Mucosa of stomach (tissue), 1 donor: ENCODE data around the gene GSN.

Experiments
- H3K27me3 ChIP-seq: one replicate; pipeline ENCODE4 v1.7.0; 2013; ENCODE audit warnings: mild to moderate bottlenecking, low read length; ENCODE audit not compliant: control insufficient read depth, insufficient read depth
- H3K36me3 ChIP-seq: one replicate; pipeline ENCODE4 v1.7.0; 2013; ENCODE audit warnings: low read length; ENCODE audit not compliant: control insufficient read depth, insufficient read depth
- H3K4me1 ChIP-seq: one replicate; pipeline ENCODE4 v1.7.0; 2013; ENCODE audit warnings: mild to moderate bottlenecking, low read length; ENCODE audit not compliant: control insufficient read depth, insufficient read depth
- H3K4me3 ChIP-seq: one replicate; pipeline ENCODE4 v1.7.0; 2013; ENCODE audit warnings: low read length
- H3K9ac ChIP-seq: one replicate; pipeline ENCODE4 v1.7.0; 2013; ENCODE audit warnings: mild to moderate bottlenecking, low read length, moderate library complexity
- H3K9me3 ChIP-seq: one replicate; pipeline ENCODE4 v1.7.0; 2013; ENCODE audit warnings: mild to moderate bottlenecking, low read length, moderate library complexity; ENCODE audit not compliant: control insufficient read depth
- donor health status: Pancreatic carcinoma.

Gene GSN

DNA sequence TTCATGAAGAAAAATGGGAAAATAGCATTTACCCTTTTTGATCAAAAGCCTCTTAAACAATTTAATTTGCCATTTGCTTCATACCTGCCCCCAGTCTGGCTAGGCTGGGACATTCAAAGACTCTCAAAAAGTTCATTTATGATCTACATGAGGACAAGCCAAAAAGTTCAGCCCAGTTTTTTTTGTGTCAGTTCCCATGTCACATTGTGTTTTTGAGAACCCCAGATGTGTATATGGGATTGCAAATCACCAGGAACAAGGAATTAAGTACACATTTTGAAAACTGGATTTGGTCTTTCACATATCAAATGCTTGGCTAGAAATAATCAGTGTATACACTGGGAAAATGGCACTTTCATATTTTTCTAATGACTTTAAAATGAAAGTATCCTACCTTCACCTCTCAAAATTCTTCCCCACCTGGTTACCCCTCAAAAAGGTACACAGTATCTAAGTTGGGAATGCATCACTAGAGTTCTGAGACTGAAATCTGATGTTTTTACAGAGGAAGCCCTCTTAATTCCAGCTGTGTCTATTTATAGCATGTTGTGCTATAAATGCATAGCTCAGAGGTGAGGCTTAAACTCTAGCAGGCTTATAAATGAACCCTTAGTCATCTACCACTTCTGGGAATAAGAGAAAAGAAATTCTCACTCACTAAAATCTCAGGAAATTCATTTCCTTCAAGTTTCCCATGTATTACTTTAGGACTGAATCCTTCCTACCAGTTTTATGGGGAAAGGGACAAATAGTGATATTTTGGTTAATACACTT lies 92.8 kb downstream of the GSN start:
- peaks cover 17% of the 10 kb centered on the region for H3K4me1 ChIP-seq
- no peak overlapping the region for H3K9ac ChIP-seq

DNA sequence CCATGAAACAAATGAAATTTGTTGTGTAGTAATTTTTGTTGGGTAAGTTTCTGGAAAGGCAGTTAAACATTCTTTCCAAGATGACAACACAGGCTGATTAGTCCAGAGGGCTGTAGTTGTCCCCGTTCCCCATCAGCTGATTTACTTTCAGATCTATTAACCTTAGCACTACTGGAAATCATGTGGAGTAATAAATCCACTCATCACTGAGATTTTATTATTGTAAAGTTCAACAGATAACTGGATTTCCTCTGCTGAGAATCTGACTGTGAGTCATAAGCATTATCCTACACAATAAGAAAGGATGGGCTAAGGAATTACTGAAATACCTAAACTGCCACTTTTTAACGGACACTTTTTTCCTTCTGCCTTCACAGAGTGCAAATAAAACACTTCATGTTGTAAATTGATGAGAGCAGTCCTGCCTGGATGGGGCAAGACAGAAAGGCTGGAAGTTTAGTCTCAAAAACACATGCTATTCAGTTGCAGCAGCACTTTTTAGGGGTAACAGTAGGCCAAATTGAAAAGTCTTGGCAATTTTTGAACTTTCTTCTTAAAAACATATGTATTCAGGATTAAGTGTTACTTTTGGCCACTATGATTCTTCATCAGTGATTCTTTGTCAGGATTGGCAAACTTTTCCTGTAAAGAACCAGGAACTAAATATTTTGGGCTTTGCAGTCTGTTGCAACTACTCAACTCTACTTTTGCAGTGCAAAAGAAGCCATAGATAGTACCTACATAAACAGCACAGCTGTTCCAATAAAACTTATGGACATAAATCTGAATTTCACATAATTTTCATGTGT lies 95.1 kb downstream of the GSN start:
- no peak overlapping the region for H3K9ac ChIP-seq
- no peak overlapping the region for H3K4me3 ChIP-seq
- H3K4me1 ChIP-seq, result peaks cover 13% of the 10 kb centered on the region
- H3K36me3 ChIP-seq, result no peaks in the 10 kb centered on the region
- H3K9me3 ChIP-seq, result no peaks in the 10 kb centered on the region
- H3K27me3 ChIP-seq, result no peaks in the 10 kb centered on the region

More for the DNA sequence above, 92.8 kb downstream of the GSN start:
- Histone ChIP-seq H3K4me3 (no peak overlapping the region), H3K36me3 (no peaks in the 10 kb centered on the region), H3K27me3 (no peaks in the 10 kb centered on the region), H3K9me3 (no peaks in the 10 kb centered on the region)

- Histone ChIP-seq H3K36me3 (no peaks in the 10 kb centered on the region), H3K9me3 (no peaks in the 10 kb centered on the region), H3K27me3 (no peaks in the 10 kb centered on the region), H3K4me3 (no peak overlapping the region), H3K9ac (no peak overlapping the region), H3K4me1 (peaks cover 13% of the 10 kb centered on the region)
Measured at GRCh38 chr9:121363622-121363961, 95.6 kb downstream of the GSN start.

- Histone ChIP-seq H3K4me3 (no peak overlapping the region), H3K27me3 (no peaks in the 10 kb centered on the region), H3K36me3 (no peaks in the 10 kb centered on the region), H3K9me3 (no peaks in the 10 kb centered on the region), H3K9ac (no peak overlapping the region), H3K4me1 (peaks cover 13% of the 10 kb centered on the region)
Measured at GRCh38 chr9:121364077-121364476, 96.1 kb downstream of the GSN start.

DNA sequence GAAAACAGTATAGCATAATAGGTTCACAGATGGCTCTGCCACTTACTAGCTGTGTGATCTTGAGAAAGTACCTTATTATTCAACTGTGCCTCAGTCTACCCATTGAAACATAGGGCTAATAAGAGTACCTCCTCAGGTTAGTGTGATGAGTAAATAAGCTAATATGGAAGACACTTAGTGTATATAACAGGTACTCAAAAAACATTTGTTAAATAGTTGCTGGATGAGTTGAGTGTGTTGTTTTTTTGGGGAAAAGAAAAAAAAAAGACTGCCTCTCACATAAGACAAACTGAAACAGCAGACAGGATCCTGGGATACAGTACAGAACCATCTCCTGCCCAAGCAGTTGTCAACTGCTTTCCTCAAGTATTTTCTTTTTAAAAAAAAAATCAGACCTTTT lies 96.9 kb downstream of the GSN start:
- Histone ChIP-seq H3K9ac (no peak overlapping the region), H3K9me3 (no peaks in the 10 kb centered on the region), H3K36me3 (no peaks in the 10 kb centered on the region), H3K27me3 (no peaks in the 10 kb centered on the region), H3K4me1 (peaks cover 13% of the 10 kb centered on the region), H3K4me3 (no peak overlapping the region)

DNA sequence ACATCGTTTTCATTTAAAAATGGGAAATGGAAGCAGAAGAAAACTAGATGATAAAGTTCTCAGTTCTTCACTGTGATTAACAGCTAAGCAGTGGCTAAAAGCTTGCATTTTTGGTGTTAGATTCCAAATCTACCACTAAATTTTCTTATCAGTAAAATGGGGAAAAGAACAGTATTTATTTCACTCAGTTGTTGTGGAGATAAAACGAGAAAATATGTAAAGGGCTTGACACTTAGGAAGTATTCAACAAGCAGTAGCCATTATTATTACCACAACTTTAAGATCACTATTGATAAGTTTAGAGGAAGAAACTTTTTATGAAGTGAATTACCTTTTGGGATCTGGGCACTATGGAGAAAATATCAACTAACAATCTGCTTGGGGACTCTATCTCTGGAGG lies 97.6 kb downstream of the GSN start:
- Histone ChIP-seq H3K4me1 (peaks cover 19% of the 10 kb centered on the region), H3K9me3 (no peaks in the 10 kb centered on the region), H3K36me3 (no peaks in the 10 kb centered on the region), H3K27me3 (no peaks in the 10 kb centered on the region), H3K9ac (no peak overlapping the region), H3K4me3 (no peak overlapping the region)

DNA sequence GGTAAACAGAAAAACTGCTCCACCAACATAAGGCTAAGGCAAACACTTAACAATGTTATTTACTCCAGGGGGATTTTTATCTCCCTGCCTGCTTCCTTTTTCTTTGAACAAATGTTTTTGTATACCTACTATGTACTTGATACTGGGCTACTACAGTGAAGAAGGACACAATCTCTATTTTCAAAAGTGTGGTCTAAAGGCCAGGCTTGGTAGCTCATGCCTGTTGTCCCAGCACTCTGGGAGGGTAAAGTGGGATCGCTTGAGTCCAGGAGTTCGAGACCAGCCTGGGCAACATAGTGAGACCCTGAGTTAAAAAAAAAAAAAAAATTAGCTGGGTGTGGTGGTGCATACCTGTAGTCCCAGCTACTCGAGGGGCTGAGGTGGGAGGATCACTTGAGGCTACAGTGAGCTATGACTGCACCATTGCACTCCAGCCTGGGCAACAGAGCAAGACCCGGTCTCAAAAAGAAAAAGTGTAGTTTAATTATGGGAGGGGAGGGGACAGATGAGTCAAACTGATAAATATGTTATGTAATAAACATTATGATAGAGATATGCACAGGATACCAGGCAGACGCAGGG lies 98.7 kb downstream of the GSN start:
- Histone ChIP-seq H3K9ac (no peak overlapping the region), H3K27me3 (no peaks in the 10 kb centered on the region), H3K4me1 (peaks cover 28% of the 10 kb centered on the region), H3K9me3 (no peaks in the 10 kb centered on the region), H3K4me3 (no peak overlapping the region), H3K36me3 (no peaks in the 10 kb centered on the region)

DNA sequence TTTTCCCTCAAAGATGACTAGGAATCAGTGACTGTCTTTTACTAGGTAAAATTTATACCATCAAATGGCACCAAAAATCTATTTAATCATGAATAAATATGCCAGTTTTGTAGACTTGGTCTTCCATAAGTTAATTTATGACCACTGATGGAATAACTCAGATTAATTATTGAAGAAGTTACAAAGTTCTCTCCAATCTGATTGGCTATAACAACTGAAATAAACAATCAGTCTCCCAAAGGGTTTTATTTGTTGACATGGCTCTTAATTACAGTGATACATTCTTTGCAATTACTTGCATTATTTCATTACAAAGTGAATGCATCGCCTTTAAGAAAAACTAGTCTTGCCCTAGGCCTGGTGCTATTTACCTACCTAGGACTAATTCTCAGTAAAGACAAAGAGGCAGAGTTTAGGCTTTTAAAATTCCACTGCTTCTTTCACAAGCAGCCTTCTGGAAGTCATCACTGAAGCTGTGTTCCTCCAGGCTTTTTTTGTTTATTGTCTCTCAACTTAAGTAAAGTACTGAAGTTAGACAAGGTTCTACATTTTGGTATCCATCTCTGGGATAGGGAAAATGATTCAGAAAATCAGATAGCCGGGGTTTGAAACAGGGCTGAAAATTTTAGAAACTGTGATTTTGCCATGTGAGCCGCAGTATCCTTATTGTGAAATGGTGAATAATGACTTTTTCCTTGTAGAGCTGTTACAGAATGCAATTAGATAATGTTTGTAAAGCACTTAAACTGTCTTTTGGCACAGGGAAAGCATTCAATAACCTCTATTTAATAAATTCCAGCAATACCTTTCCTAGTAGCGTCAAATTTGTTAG lies 99.6 kb downstream of the GSN start:
- Histone ChIP-seq H3K27me3 (no peaks in the 10 kb centered on the region), H3K4me3 (no peak overlapping the region), H3K9ac (peak overlapping the region; percentile 11), H3K4me1 (peaks cover 36% of the 10 kb centered on the region), H3K9me3 (no peaks in the 10 kb centered on the region), H3K36me3 (no peaks in the 10 kb centered on the region)

DNA sequence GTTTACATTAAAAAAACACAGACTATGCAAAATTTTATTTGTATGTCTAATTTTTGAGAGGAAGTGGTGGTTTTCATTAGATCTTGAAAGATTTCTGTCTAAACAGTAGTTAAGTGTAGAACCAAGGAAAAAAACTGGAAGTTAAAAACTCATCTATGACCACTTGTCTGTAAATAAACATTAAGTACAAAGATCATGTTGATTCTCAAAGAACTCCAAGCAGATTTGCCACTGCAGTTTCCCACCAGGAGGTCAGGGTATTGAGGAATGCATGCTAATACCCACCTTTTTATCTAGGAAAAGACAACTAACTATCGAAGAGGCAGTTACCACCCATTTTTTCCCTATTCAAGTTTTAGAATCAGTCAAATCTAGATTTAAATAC lies 100.2 kb downstream of the GSN start:
- Histone ChIP-seq H3K4me1 (peaks cover 41% of the 10 kb centered on the region), H3K4me3 (no peak overlapping the region), H3K36me3 (no peaks in the 10 kb centered on the region), H3K9ac (peak overlapping the region; percentile 11), H3K27me3 (no peaks in the 10 kb centered on the region), H3K9me3 (no peaks in the 10 kb centered on the region)

GRCh38 chr9:121368745-121369144 lies 100.8 kb downstream of the GSN start:
- Histone ChIP-seq H3K4me1 (peaks cover 45% of the 10 kb centered on the region), H3K36me3 (no peaks in the 10 kb centered on the region), H3K9ac (peak overlapping the region; percentile 74), H3K27me3 (no peaks in the 10 kb centered on the region), H3K9me3 (no peaks in the 10 kb centered on the region), H3K4me3 (peak overlapping the region; percentile 47)

DNA sequence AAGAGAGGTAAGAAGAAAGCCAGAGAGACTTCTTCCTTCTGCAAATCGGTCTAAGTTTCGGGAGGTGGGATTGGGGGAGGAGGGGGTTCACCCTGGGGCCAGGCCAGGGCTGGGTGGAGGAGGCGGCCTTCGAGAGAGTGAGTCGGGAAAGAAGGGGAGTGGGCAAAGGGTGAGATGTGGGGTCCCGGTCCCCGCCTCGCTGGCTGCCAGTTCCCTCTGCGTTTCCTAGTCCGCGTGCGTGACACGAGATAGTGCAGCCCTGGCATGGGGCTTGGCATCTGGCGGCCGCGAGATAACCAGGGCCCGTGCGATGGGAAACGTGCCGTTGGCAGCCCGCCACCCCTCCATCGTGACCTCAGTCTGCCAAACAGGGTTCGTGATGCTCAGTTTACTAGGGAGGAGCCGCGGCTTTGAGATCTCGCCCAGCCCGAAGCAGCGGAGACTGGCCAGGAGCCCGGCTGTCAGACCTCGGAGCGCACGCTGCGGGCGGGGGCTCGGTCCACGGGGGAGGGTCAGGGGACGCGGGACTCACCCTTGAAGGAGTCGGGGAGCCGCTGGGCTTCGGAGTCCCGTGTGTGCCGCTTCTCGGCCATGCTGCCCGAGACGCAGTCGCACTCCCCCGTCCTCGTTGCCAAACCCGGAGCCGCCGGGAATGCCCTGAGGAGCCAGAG lies 101.8 kb downstream of the GSN start, which contains the start of gene STOM:
Gene STOM (minus strand): TSS at position 656 of the 671 bp plus-strand sequence. CDS start 63 bp downstream, at position 593.
- H3K4me3 ChIP-seq, result peak within 1 kb of the TSS; percentile 47
- no peaks in the 10 kb centered on the region for H3K36me3 ChIP-seq
- peak within 1 kb of the TSS; percentile 74 for H3K9ac ChIP-seq
- H3K4me1 ChIP-seq, result peaks cover 47% of the 10 kb centered on the region
- no peaks in the 10 kb centered on the region for H3K9me3 ChIP-seq
- H3K27me3 ChIP-seq, result no peaks in the 10 kb centered on the region
